GM18505 (cell line): ENCODE results near the gene ITPKB.
"Not testable (repeated sequence)": the region's sequence is repeated elsewhere in the genome, so short reads cannot be mapped to it uniquely, and the experiment has no call there.

Experiments used
- ATAC-seq: cut with Tn5 transposase; IDR thresholded peaks from one replicate; pipeline ENCODE4 v1.9.1; 2021; ENCODE audit not compliant: unreplicated experiment
- POLR2A ChIP-seq: IDR thresholded peaks from 4 replicates; pipeline ENCODE4 v1.6.1; 2011; ENCODE audit warnings: borderline replicate concordance; ENCODE audit not compliant: insufficient read depth, insufficient read length; ENCODE audit errors: extremely low read depth

The ITPKB gene

DNA sequence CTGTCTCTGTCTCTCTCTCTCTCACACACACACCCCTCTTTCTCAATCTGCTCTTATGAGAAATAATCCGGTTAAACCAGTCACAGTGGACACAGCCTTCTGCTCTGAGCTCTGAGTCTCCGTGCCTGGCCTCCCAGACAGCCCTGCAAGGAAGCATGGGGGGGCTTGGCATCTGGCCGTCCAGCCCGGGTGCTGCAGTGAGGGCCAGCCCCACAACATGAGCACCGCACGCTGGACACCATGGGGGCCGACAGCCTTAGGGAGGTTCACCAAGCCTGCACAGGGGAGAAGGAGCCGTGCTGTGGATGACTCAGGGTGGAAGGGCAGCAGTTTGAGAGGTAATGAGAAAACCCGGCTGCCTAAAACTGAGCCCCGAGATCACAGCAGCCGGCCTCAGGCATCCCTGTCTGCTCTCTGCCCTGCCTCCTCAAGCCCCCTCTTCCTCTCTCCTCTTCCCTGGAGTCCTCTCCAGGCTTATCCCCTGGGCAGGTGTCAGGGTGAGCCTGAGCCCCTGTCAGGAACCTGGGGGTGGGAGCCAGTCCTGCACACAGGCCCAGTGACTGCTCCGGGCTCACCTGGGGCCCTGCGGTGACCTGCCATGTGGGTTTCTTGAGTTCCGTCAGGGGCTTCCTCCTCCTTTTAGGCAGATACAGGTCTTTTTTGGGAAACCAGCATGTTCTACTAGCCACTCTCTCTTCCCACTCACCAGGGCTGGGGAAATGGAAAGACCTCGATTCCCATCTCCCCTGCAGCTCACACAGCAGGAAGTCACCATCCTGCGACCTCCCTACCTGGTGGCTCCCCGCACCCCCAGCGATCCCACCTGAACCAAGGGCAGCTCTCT lies 92.8 kb downstream of the ITPKB start:
- TF ChIP-seq POLR2A, result no peak
- ATAC-seq, result no peak

DNA sequence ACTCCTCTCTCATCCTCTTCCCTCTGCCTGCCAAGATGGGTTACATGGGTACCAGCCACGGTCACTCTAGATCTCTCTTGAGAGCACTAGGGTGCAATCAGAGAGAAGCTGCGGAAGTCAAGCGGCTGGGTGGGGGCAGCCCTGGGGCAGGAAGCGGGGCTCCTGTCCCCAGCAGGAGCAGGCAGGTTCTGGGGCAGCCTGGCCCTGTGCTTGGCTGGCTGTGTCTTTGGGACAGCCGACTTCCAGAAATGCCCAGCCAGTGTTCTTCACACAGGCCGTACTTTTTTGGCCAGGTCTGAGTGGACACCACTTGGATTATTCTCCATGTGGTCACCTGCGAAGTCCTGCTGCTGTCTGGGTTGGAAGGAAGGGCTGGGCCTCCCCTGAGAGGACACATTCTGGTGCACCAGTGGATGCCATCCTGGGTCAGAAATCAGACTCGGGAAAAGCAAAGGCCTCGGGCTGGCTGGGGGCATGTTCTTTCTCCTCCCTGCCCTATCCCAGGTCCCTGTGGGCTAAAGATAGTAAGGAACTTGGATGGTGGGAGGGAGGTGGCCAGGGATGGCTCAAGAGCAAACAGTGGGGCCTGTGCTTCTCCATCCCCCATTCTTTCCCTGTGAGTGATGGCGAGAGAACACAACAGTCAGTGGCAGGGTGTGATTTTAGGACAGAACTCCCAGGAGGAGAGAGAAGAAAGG lies 93.7 kb downstream of the ITPKB start:
- TF ChIP-seq POLR2A, result no peak
- ATAC-seq, result no peak

DNA sequence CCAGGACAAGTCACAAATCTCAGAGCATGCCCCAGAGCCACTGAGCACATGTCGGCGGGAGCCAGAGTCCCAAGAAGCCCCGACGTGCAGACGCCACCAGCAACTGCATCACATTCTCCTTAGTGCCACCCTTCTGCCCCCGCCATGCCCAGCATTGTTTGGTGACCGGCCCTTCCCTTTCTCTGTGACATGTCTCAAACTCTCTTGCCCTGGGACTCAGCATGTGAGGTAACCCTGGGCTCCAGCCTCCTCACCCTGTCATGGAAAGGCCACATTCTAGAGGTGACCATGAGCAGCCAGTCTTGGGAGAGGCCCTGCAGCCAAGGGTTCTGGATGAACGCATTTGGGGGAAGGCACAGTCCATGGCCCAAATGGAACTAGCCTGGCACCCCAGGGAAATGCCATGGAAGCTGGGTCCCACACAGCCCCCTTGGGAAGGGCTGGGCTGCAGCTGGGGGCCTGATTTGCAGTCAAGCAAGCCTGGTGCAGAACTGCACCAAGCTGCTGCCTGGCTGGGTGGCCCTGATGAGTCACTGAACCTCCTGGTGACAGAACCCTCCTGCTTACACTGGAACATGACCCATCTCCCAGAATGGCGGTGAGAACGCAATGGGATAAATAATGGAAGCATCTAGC lies 94.4 kb downstream of the ITPKB start:
- TF ChIP-seq POLR2A, result no peak

DNA sequence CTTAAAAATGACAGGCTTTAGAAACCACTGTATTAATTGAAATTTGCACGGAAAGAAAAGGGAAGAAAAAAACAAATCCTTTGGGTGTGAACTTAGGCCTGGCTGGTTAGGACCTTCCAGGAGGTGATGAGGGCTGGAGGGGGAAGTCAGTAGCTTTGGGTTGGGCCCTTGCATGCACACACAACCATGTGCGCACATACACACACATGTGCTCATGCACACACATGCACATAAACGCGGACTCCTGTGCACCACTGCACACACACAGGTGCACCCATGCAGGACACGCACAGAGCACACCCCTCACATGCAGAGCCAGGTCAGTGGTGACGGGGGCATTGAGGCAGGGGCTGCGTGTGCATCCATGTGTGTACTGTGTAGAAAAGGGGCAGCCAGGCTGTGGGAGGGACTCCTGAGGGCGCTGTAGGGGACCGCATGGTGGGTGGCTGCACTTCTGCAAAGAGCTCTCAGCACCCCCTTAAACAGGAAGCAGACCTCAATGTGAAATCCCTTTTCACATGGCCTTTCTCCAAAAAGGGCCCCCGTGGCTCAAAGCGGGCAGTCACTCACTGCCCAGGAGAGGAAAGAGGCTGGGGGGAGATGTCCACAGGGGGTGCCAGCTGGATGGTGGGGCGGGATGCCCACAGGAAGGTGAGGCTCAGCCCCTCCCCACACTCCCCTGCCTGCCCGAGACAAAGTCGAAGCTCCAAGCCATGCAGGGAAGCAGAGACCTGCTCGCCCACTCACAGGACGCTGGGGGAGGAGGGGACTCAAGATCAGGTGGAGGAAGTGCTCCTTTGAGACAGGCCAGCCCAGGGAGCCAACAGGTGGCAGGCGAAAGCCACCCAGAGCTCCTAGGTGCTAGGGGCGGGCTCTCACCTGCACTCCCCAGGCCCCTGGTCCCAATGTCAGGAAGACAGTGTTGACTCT lies 95.2 kb downstream of the ITPKB start:
- TF ChIP-seq POLR2A, result no peak
- ATAC-seq, result peak; percentile 53

More for the DNA sequence above, 94.4 kb downstream of the ITPKB start:
- ATAC-seq, result peak; percentile 2

DNA sequence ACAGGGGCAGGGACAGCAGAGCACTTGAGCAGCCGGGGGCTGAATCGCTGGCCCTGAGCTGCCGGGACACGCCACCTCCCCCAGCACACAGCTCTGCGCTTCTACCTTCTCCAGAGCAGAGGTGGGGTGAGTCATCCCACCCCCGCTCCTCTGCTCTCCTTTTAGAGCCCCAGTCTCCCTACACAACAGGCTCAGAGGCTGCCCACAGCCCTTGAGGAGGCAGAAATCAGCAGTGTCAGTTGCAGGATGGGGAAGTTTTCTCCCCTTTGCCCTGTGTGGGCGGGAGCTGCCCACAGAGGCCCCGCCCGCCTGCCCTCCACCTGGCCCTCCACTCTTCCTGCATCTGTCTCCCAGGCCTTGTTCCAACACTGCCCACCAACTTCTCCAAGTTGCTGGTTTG lies 95.9 kb downstream of the ITPKB start:
- ATAC-seq, result peak; percentile 53
- TF ChIP-seq POLR2A, result peak; percentile 30

DNA sequence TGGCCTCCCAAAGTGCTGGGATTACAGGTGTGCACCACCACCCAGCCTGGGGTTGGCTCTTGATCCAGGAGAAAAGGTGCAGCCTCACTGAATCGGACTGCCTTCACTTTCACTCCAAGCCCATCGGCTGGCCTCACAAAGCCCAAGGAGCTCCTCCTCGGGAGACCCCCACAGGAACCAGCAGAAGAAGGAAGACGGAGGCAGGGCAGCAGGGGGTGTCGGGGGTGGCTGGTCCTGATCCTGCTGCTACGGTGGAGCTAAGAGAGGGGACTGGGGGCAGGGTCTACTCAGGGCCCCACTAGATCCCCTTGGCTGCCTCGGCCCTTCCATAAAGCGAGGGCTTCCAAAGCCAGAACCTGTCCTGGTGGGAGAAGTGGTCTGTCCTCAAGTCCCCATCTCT lies 96.7 kb downstream of the ITPKB start:
- no peak for TF ChIP-seq POLR2A
- ATAC-seq, result no peak

DNA sequence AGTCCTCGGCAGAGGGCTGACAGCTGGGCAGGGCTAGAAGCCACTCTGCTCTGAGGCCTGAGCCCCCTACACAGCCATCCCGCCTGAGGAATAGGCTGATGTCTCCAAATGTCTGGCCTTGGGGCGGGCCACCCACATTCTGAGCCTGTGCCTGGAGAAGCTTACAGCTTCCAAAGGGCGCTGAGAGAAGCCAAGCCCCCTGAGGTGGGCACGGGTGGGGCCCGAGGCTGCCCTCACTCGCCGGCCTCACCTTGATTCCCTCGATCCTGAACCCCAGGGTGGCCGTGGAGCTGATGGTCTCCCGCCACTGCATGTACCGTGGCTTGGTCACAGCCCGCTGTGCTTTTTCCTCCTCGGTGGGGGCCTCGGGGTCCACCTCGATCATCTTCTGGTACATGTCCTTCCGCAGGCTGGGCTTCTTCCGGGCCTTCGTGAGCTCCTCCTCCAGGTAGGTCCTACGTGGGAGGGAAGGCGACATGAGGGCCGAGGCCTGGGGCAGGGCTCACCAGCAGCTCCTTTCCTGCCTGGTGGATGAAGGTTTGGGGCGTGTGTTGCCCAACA lies 97.3 kb downstream of the ITPKB start:
- no peak for ATAC-seq
- no peak for TF ChIP-seq POLR2A

DNA sequence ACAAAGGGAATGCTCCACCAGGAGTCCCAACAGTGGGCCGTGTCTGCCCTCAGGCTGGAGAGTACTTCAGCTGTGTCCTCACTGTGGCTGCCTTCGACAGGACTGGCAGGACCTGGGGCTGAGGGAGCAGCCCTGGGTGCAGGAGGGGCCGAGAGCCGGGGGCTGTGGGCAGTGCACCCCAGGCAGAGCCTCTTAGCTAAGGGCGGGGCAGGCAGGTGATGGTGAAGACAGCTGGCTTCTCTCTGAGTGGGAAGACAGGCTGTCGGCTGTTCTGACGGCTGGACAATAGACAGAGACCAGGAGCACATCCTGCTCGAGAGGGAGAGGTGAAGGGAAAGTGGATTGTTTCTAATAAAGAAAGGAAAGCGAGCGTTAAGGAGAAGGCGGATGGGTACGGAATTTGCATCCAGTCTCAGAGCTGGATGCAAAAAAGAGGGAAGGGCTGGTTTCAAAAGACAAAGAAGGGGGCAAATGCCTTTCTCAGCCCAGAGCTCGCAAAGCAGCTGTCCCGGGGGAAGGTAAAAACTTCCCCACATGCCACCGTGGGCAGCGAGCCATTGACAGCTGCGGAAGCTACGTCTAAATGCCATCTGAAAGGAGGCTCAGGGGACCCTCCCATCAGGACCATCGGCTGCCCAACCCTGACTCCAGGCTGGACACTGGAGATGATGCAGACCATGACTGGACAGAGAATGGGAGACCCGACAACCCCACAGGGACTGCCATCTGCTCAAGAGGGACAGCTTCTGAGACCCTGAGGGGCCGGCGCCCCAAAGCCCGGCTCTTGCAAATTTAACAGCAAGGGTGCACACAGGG lies 98.6 kb downstream of the ITPKB start:
- ATAC-seq, result no peak
- no peak for TF ChIP-seq POLR2A

DNA sequence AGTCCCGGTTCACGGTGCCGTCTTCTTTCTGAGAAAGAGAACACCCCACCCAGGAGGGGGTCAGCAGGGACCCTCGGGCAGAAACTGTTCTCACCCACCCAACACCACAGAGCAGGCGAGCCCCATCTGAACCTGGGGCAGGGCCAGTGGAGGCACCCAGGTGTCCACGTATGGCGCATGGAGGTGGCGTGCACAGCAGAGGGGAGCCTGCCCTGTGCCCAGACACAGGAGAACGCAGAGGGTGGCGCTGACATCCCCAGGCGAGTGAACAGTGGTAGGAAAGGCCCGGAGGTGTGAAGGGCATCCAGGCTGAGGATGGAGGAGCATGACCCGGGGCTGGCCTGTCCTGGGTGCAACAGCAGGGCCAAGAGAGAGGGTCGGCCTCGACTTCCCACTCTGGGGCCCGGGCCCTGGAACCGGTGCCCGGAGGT lies 99.4 kb downstream of the ITPKB start:
- no peak for TF ChIP-seq POLR2A
- ATAC-seq, result no peak

DNA sequence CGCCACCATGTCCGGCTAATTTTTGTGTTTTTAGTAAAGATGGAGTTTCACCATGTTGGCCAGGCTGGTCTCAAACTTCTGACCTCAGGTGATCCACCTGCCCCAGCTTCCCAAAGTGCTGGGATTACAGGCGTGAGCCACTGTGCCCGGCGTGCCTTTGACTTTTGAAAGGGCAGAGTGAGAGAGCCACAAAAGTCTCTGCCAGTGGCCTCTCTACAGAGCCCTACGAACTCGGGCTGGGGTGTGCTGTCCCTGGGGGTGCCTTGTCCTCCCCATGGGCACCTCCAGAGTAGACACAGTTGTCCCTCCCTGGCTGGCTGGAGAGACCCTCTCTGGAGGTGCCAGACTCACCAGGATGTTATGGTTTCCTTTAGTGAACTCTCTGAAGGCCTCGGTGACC lies 99.9 kb downstream of the ITPKB start:
- not testable (repeated sequence) for ATAC-seq

DNA sequence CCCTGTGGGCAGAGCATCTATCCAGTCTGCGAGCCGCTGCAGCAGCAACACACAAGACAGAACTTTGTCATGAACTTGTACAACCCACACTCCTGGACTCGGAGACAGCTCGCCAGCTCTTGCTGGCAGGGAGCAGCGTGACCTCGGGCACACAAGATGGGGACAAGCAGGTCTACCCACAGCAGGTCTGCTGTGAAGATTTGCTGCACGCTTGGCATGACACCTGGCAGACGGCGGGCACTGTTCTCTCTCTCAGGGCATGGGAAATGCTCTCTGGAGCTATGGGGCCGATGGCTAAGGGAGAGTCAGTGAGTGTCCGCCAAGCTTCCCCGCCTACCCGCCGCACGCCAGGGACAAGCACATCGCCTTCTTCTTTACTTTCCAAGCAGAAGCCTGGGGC lies 100.5 kb downstream of the ITPKB start:
- no peak for ATAC-seq
- no peak for TF ChIP-seq POLR2A
